Adipose tissue (tissue), 3 donors: ENCODE measurements around the gene GRAMD1B. TPM values are rescaled to one million over a fixed set of nuclear protein-coding genes. Genes with fewer than 3 reads are reported as not detected.

ENCODE experiments used
- H3K27ac ChIP-seq: one replicate; pipeline ENCODE4 v1.5.1; 2013; ENCODE audit warnings: low read depth, low read length
- WGBS, 3 donors: extraction: QIAGEN DNeasy Blood & Tissue Kit; methylation state at CpG; one replicate each; pipeline ENCODE4 v1.1.7; 2013; 5-methylcytosine and 5-hydroxymethylcytosine counted together
- polyA plus RNA-seq, 3 donors: library from polyadenylated mRNA; stranded (reverse); fragments of 200-250 nt; gene quantifications; one replicate each; pipeline ENCODE4 v1.2.3, GENCODE V29; 2013
- donor health status: healthy with polysubstance abuse.
- donor health status: Bipolar disorder and iron deficiency.
- donor health status: healthy.

Gene GRAMD1B
- polyA plus RNA-seq, 3 donors = 0.34 to 1.1 (median 0.69) TPM

DNA sequence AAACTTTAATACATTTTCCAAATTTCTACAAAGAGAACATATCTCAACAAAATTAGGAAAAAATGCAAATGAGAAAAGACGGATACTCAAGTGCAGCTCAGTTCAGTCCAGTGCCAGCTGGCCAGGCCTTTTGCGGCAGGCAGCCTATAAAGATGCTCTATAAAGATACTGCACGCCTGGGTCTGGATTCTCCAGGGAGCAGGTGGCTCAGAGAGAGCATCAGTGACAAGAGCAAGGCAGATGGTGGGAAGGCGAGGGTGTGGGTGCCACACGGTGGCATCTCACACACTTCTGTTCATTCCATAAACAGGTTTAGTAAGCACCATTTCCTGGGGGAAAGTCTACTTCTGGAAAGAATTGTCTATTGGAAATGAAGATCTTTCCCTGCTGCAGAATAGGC, 242.5 kb downstream of the GRAMD1B start:
- H3K27ac ChIP-seq = no peak overlapping the region
- WGBS, 3 donors = 82 to 89% (median 85%) methylated on average over 5 of the region's 5 CpGs

GRCh38 chr11:123674297-123674696, 244.2 kb downstream of the GRAMD1B start:
- H3K27ac ChIP-seq = no peak overlapping the region
- WGBS, 3 donors = 44 to 60% (median 48%) methylated on average over 2 of the region's 2 CpGs

Other genes starting within 250 kb of the GRAMD1B start
- gene CLMP, start 235.0 kb upstream of the GRAMD1B start, polyA plus RNA-seq = 10 to 100 TPM in 2 of 3 donors, 1 to 10 TPM in 1; 8.4 to 58.0 (median 39.9) TPM
- gene SCN3B, start 224.4 kb downstream of the GRAMD1B start, polyA plus RNA-seq = 1 to 10 TPM in 2 of 3 donors, under 1 TPM in 1; 0.70 to 1.7 (median 1.6) TPM